Measurements from ENCODE around the gene AMBP.

GRCh38 chr9:114048533-114049415 lies 29.3 kb downstream of the AMBP start:
- TF ChIP-seq CTCF (IDR thresholded peaks at IDR 0.05), result no peak
- no peak for TF ChIP-seq EZH2 (IDR thresholded peaks at IDR 0.05; ENCODE audit: borderline replicate concordance, insufficient read depth, low read depth, low read length, poor library complexity, severe bottlenecking)
